Activated naive CD4-positive, alpha-beta T cell treated with Interleukin-2 at 50 U/mL for 16 hours (primary cell): ENCODE data around the gene TBATA.

Experiments used
- DNase-seq: peaks from one replicate; pipeline ENCODE4 v3.0.0-alpha.2; 2020

TBATA gene

GRCh38 chr10:70740406-70741288 lies 44.5 kb downstream of the TBATA start:
- no peak for DNase-seq

DNA sequence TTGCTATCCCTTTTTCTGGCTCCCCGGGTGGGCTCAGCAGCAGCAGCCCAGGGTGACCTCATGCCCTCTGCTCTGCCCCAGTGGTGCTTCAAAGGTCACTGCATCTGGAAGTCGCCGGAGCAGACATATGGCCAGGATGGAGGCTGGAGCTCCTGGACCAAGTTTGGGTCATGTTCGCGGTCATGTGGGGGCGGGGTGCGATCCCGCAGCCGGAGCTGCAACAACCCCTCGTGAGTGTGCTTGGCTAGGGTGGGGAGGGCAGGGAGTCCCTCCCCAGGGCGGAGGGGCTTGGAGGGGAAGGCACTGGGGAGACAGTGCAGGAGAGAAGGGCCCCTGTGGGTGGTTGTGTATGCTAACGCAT lies 46.4 kb downstream of the TBATA start:
- no peak for DNase-seq

DNA sequence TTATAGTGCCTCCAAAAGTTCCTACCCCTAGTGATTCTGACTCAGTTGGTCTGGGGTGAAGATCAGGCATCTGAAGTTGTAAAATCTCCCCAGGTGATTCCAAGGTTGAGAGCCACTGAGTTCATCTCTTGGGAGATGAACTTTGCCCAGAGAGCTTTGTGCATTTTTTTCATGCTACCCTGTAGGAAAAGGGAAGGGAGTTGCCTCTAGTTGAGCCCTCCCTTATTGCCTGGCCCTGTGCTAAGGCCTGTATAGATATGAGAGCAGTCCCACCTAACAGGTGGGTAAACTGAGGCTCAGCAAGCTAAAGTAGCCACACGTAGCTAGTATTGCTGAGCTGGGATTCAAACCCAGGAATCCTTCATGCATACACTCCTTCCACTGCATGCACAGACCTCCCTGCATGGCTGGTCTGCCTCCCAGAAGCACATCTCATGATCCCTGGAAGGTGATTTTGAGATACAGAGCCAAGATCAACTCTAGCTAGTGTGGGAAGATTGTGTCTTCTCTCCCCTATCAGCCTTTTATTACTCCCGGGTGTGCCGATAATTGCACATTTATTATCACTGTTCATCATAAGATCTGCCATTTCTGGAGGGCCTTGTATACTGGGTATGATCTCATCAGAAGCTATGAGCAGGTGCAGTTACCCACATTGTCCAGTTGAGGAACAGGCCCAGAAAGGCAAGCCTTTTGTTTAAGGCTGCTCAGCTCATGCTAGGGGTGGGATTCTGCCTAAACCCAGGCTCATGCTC lies 47.0 kb downstream of the TBATA start:
- DNase-seq = no peak

DNA sequence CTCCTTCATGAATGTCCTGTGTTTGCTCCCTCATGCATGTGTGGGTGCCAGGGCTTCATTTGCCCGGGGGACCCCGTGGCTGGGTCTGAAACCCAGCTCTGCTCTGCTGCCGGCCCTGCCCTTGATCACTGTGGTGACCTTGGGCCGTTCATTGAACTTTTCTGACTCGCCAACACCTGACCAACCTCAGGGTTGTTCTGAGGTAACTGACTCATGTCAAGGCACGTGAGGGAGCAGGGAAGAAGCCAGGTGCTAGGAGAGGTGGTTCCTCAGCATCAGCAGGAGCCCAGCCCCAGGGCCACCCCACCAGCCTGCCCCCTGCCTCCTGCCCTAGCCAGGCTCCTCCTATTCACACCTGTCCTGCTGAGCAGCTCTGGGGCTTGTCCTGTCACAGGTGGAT lies 47.9 kb downstream of the TBATA start:
- DNase-seq = no peak

- no peak for DNase-seq
Measured at GRCh38 chr10:70736525-70736924, 48.7 kb downstream of the TBATA start.

GRCh38 chr10:70735161-70735560 lies 50.0 kb downstream of the TBATA start:
- DNase-seq = no peak

DNA sequence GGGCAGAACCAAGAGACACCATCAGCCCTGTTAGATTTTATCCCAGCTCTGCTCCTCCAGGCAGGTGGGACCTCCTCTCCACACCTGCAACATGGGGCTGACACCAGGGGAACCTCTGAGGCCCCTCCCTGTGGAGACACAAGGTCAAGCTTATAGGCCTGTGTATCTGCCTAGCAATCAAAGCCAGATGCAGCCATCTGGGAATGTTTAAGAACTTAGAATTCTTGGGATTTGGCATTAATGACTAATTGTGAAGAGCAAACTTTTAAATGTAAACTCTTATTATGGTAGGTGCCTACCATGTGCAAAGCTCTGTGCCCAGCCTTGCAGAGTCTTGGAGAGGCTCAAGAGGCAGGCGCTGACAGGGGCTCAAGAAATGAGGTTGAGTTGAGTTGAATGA lies 52.1 kb downstream of the TBATA start:
- DNase-seq = no peak

DNA sequence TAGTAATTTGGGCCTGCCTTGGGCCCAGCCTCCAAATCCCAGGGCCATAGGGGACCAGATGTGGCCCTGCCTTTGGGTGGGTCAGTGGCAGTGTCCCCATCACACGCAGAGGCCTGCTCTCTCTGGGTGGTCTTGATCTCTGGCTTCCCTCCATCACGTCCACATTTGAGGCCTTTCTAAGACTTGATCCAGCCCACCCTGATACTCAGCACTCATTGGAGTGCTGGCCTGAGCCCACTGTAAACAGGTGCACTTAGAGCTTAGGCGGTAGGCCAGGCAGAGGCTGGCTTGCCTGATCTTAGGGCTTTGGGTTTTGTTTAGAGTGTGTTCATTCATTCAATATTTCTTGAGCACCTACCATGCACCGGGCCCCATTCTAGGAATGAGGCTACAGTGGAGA lies 52.6 kb downstream of the TBATA start:
- no peak for DNase-seq

DNA sequence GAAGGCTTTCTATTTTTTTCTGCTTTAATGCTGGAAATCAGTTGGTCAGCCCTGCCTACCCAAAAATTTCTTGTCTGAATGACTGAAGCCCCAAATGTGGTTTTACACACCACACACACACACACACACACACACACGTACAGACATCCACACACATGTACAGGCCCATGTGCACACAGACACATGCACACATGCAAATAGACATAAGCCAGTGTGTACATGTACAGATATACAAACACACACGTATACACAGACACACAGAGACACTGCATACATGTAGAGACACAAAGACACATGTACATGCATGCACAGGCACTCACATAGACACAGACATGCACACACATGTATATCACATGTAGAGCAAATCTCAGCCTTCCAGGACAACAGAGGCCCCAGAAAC lies 54.2 kb downstream of the TBATA start:
- DNase-seq = no peak

DNA sequence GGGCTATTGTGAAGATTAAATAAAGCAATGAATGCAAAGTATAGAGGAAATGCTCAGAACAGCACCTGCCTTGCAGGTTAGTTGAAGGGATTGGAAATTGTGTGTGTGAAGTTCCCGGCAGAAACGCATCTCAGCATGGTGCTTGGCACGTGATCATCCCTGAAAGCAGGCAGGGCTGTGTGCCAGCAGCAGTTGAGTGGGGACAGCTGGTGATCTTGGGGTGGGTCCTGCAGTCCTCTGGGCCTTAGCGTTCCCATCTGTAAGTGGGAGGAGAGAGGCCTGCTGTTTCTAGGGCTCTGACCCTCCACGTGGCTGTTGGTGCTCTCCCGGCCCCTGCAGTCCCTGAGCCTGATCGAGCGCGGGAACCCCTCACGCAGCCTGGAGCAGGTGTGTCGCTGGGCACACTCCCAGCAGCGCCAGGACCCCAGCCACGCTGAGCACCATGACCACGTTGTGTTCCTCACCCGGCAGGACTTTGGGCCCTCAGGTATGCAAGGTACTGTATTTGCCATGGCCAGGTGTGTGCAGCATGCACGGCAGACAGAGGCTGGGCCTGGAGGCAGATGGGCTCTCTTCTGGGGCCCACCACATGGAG lies 55.3 kb downstream of the TBATA start:
- DNase-seq = no peak

- no peak for DNase-seq
Measured at GRCh38 chr10:70728328-70728727, 56.8 kb downstream of the TBATA start.

- no peak for DNase-seq
Measured at GRCh38 chr10:70726909-70727495, 58.2 kb downstream of the TBATA start.

- no peak for DNase-seq
Measured at GRCh38 chr10:70723771-70724170, 61.4 kb downstream of the TBATA start.

DNA sequence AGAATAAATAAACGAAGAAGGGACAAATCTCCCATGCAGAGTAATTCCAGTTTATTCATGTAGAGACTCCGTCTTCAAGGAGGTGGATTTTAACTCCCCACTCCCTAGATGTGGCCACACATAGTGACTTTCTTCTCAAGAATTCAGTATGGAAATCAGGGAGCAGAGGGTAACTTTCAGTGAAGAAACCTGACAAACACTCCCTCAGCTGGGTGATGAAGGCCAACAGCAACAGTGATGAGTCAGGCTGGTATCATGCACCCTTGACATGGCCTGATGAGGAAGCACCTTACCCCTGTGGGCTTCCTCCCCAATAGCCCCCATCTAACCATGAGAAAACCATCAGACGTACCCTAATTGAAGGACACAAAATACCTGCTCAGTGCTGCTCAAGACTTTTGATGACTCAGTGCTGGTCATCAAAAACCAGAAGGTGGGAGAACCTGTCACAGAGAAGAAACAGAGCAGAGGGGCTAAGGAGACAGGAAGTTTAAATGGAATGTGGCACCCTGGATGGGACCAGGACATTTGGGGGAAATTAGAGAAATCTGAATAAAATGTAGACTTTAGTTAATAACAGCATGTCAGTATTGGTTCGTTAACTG lies 62.3 kb downstream of the TBATA start:
- no peak for DNase-seq
